ENCODE measurements around the gene CERKL.

Gene CERKL

DNA sequence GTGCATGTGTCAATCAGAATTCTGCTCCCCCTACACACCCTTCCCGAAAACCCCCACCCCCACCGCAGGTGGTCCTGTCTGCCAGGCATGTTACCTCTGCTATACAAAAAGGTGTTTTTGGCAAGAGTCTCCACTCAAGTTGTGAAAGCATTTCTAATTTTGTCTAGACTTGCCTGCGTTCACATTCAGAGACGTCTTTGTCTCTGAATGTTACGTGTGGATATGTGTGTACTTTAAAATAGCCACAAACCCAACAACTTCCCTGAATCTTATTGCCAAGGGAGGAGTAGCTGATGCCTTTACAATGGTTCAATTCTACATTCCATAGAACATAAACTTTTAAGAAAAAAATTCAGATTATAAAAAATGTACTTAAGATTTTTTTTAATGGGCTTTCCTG lies 133.1 kb downstream of the CERKL start:
- in situ Hi-C loops (cut with MboI; ENCODE audit: low sequenced_read_pairs) = no loop called here

DNA sequence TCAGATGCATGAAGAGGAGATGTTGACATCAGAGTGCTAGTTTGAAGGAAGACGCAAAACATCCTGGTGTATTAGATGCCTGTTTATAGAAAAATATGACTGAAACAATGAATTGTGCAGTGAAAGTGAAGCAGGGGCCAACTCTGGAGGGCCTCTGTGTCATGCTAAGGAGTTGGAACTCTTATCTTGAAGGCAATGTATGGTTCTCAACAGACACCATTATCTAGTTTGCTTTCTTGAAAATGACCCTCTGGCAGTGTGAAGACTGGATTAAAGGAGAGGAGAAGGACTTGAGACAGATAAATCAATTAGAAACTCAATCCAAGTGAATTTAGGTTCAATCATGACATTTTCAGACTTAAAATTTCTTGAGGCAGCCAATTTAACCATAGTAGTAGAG lies 136.7 kb downstream of the CERKL start:
- in situ Hi-C loops (cut with MboI; ENCODE audit: low sequenced_read_pairs) = no loop called here

DNA sequence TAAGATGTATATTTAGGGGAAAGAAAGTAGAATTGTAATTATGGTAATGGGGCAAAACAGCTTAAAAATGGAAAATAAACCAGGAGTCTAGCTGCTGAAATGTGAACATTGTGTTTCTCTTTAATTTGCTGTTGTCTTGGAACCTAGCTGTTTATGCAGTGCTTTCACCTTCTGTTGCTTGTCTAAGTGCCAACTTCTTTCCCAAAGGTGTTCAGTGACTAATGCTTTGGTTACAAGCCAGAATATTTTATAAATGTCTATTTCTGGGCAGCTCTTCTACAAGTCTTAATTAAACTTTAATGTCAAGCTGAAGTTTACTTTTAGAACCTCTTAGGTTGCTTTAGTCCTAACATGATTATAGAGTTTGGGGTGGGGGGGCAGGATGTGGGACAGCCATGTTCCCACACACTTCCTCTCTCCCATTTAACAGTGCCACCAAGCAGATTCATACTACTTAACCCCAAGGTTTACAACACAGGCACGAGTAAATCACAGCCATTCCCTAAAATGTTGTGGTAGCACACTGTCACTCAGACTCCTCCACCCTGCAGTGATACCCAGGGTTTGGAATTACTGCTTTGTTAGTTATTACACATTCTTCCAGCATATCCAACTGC lies 139.1 kb downstream of the CERKL start:
- in situ Hi-C loops (cut with MboI; ENCODE audit: low sequenced_read_pairs) = no loop called here

DNA sequence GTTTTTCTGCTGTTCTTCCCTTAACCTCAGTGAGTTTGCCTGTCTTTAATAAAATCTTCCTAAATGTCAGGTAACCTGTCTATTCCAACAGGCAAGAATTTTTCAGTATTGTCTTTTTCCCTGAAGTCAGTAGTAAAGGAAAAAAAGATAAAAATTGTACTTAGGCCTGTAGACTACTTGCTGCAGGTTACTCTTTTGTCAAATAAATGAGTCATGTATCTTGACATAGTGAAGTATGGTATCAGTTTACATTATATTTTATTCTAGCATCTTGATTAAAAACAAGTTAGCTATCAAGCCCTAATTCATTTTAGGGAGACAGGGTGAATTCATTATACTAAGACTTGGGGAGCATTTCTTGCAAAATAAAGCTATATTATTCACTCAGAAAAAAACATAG lies 139.9 kb downstream of the CERKL start:
- in situ Hi-C loops (cut with MboI; ENCODE audit: low sequenced_read_pairs) = no loop called here

DNA sequence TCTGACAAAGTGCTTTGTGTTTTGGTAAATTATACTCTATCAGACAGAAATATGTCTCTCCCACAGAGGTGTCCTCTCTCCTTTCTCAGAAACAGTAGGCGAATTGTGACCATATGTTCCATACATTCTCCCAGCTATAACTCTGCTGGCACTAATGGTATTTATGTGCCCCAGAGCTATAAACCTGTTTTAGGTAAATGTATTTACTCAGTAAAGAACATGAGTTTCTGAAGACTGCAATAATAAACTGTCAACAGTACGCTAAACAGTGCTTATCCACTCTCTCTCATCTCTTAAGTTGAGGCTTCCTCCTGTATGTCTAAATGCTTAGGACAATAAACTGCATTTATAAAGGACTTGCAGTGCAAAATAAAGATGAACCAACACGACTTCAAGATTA lies 141.2 kb downstream of the CERKL start:
- in situ Hi-C loops (cut with MboI; ENCODE audit: low sequenced_read_pairs) = no loop called here

DNA sequence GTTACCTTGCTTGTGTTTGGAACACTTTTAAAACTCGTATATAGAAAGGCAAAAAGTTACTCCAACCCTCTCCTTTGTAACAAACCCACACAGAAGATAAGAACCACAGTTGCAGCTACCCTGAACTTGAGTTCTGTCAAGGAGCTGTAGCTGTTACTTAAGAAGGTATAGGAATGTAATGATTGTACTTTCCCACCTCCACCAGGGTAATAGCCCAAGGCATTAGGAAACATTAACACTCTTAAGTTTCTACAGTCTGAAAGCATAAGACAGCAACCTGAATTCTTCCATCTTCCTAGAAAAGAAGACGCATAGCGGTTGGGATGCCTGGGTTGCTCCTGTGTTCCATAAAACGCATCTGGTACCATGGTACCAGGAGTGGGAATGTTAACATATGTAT lies 156.7 kb downstream of the CERKL start:
- in situ Hi-C loops (cut with MboI; ENCODE audit: low sequenced_read_pairs) = no loop called here

DNA sequence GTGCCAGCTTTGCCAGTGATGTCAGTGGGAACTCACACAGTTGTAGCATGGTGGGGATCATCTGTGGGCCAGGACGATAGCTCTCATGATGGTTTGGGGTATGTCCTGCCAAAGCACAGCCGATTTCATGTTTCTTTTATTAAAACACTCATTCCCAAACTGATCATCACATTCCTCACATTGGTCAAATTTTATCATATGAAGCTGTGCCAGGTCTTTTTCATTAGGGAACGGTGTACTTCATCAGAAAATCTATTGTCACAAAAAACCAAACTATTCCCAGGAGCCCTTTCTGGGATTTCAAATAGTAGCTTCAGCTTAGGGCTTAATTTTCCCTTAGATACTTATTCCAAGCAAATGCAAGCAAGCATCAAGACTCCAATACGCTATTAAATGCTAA lies 157.7 kb downstream of the CERKL start:
- in situ Hi-C loops (cut with MboI; ENCODE audit: low sequenced_read_pairs) = no loop called here
